H1 (cell line): ENCODE measurements around the gene VMP1. TPM values are rescaled to one million over a fixed set of nuclear protein-coding genes. Genes with fewer than 3 reads are reported as not detected.

Source experiments
- ASH2L ChIP-seq: fragments of 200-600, 300-600 bp; sonication (generic); IDR thresholded peaks from one replicate; pipeline ENCODE4 v1.7.1; 2017; ENCODE audit warnings: low read length
- GABPA ChIP-seq: IDR thresholded peaks from 2 replicates; pipeline ENCODE4 v1.6.1; 2011; ENCODE audit warnings: mild to moderate bottlenecking, low read length, moderate library complexity, borderline replicate concordance; ENCODE audit not compliant: insufficient read depth
- JUN ChIP-seq: IDR thresholded peaks from 2 replicates; pipeline ENCODE4 v1.6.1; 2011; ENCODE audit warnings: low read depth, mild to moderate bottlenecking, improper control_type of control experiment, low read length
- SAP30 ChIP-seq: fragments of 300-600 bp; sonication (generic); IDR thresholded peaks from 2 replicates; pipeline ENCODE4 v1.7.1; 2012; ENCODE audit warnings: low read length, moderate library complexity, mild to moderate bottlenecking, inconsistent platforms; ENCODE audit not compliant: insufficient read depth, insufficient replicate concordance
- SIN3A ChIP-seq, 2 experiments: IDR thresholded peaks in 1 of 2; conservative IDR thresholded peaks in 1 of 2; 2 replicates each; pipeline ENCODE4 v1.6.1; 2011 to 2012; ENCODE audit warnings: low read length in 2 of 2, improper control_type of control experiment in 1 of 2, low read depth in 1 of 2, mild to moderate bottlenecking in 1 of 2
- SIRT6 ChIP-seq: IDR thresholded peaks from one replicate; pipeline ENCODE4 v1.7.1; 2012; ENCODE audit warnings: low read length, inconsistent platforms
- SRF ChIP-seq: IDR thresholded peaks from 2 replicates; pipeline ENCODE4 v1.6.1; 2011; ENCODE audit warnings: mild to moderate bottlenecking, low read depth, low read length, moderate library complexity
- polyA plus RNA-seq, 7 experiments: library from polyadenylated mRNA; depleted of rRNA in 3 of 7; stranded (reverse) in 5 of 7; unstranded in 2 of 7; fragments of >200 nt in 5 of 7; fragments of 200-250 nt in 2 of 7; gene quantifications; 1 replicate in 5 of 7; 2 replicates in 1 of 7; 4 replicates in 1 of 7; pipeline versions ENCODE4 v1.2.1 to v1.2.3, GENCODE V29; 2011 to 2013; ENCODE audit warnings: missing spikeins in 2 of 7, mixed read lengths in 2 of 7
- total RNA-seq: library from RNA; stranded (reverse); fragmentation: NEBNext Ultra II Directional; extraction: Animal tissue kit (Norgen Biotek cat#: 25700); gene quantifications from 2 replicates; pipeline ENCODE4 v1.2.1, GENCODE V29; 2021
- TF ChIP-seq, protein P1 (sequence below): IDR thresholded peaks from 2 replicates; pipeline ENCODE4 v1.6.1; 2011; ENCODE audit warnings: low read length, improper control_type of control experiment
- TF ChIP-seq, protein P2 (sequence below), 3 experiments: IDR thresholded peaks; 1 replicate in 2 of 3; 2 replicates in 1 of 3; pipeline versions ENCODE4 v1.5.1 to v1.6.1; 2011; ENCODE audit warnings: low read length in 3 of 3, mild to moderate bottlenecking in 3 of 3, inconsistent platforms in 2 of 3, low read depth in 1 of 3, moderate library complexity in 1 of 3; ENCODE audit not compliant: insufficient read depth in 1 of 3; ENCODE audit errors: control extremely low read depth in 1 of 3

Gene VMP1
- total and polyA plus RNA-seq, 2 of the 8 experiments (the other 6 are each of a cell fraction or from before 2014, with no cell fraction given) = 45.0 to 92.7 TPM

- TF ChIP-seq SIN3A (conservative IDR thresholded peaks at IDR 0.05 in 1 of 2, IDR thresholded peaks at IDR 0.05 in 1 of 2; ENCODE audit: low read depth in 1 of 2, low read length in 2 of 2) = no peak
- no peak for TF ChIP-seq GABPA
- TF ChIP-seq, protein P1, sequence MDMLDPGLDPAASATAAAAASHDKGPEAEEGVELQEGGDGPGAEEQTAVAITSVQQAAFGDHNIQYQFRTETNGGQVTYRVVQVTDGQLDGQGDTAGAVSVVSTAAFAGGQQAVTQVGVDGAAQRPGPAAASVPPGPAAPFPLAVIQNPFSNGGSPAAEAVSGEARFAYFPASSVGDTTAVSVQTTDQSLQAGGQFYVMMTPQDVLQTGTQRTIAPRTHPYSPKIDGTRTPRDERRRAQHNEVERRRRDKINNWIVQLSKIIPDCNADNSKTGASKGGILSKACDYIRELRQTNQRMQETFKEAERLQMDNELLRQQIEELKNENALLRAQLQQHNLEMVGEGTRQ = no peak
- no peak for TF ChIP-seq SIRT6
- TF ChIP-seq, protein P2, sequence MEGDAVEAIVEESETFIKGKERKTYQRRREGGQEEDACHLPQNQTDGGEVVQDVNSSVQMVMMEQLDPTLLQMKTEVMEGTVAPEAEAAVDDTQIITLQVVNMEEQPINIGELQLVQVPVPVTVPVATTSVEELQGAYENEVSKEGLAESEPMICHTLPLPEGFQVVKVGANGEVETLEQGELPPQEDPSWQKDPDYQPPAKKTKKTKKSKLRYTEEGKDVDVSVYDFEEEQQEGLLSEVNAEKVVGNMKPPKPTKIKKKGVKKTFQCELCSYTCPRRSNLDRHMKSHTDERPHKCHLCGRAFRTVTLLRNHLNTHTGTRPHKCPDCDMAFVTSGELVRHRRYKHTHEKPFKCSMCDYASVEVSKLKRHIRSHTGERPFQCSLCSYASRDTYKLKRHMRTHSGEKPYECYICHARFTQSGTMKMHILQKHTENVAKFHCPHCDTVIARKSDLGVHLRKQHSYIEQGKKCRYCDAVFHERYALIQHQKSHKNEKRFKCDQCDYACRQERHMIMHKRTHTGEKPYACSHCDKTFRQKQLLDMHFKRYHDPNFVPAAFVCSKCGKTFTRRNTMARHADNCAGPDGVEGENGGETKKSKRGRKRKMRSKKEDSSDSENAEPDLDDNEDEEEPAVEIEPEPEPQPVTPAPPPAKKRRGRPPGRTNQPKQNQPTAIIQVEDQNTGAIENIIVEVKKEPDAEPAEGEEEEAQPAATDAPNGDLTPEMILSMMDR (IDR thresholded peaks at IDR 0.05; ENCODE audit: control extremely low read depth in 1 of 3, insufficient read depth in 1 of 3, low read depth in 1 of 3, low read length in 3 of 3) = no peak
- TF ChIP-seq SAP30 = no peak
- no peak for TF ChIP-seq SRF
- TF ChIP-seq ASH2L = no peak
- TF ChIP-seq JUN = no peak
These were observed 69.1 kb downstream of the VMP1 start (continued) for GRCh38 chr17:59776577-59776976.
